ENCODE data around the gene IDH1. TPM values are rescaled to one million over a fixed set of nuclear protein-coding genes. Genes with fewer than 3 reads are reported as not detected.

IDH1 gene
- total RNA-seq, 4 donors from 2014 or later = 111 to 170 (median 125) TPM

DNA sequence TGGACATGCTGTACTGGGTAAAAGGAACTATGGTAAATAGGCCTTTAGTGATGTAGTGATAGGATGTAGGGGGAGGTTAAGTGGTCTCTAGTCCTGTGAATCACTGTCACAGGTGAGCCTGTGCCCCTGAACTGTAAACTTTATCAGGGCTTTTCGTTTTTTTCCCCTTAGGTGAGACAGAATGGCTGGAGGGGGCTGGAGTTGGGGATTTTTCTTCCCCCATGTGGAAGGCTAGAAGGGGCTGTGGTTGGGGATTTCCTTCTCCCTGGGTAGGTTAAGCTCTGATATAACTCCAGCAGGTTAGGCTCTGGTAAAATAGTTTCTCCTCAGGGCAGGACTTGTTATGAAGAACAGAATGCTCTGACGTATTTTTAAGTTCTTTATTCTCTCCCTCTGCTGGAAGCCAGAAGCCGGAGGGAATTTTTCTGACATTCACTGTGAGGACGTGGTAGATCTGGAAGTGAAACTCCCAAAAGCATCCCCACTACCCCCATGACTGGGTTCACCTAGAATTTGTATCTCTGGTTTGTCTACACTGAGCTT lies 39.7 kb upstream of the IDH1 start:
- TF ChIP-seq, protein P1, sequence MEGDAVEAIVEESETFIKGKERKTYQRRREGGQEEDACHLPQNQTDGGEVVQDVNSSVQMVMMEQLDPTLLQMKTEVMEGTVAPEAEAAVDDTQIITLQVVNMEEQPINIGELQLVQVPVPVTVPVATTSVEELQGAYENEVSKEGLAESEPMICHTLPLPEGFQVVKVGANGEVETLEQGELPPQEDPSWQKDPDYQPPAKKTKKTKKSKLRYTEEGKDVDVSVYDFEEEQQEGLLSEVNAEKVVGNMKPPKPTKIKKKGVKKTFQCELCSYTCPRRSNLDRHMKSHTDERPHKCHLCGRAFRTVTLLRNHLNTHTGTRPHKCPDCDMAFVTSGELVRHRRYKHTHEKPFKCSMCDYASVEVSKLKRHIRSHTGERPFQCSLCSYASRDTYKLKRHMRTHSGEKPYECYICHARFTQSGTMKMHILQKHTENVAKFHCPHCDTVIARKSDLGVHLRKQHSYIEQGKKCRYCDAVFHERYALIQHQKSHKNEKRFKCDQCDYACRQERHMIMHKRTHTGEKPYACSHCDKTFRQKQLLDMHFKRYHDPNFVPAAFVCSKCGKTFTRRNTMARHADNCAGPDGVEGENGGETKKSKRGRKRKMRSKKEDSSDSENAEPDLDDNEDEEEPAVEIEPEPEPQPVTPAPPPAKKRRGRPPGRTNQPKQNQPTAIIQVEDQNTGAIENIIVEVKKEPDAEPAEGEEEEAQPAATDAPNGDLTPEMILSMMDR (IDR thresholded peaks at IDR 0.05) = no peak
- DNase-seq (ENCODE audit: low spot score) (no peak), ATAC-seq (ENCODE audit: low FRiP score) (no peak)

DNA sequence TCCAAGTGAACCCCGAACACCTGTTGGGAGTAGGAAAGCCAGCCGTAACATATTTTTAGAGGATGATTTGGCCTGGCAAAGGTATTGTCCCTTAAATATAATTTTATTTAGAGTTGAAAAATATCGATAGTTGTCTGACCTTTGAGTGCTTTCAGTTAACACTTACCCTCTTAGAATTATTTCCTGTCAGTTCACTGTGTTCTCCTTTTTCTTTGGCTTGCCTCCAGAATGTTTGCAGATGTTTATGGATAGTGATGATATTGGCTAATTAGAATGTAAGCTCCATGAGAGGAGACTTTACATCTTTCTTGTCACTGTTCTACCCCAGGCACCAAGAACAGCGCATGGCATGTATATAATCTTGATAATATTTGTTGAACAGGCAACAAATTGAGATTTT lies 31.0 kb upstream of the IDH1 start:
- DNase-seq (ENCODE audit: low spot score) (no peak), ATAC-seq (ENCODE audit: low FRiP score) (no peak)
- TF ChIP-seq, protein P1 (IDR thresholded peaks at IDR 0.05) = no peak

DNA sequence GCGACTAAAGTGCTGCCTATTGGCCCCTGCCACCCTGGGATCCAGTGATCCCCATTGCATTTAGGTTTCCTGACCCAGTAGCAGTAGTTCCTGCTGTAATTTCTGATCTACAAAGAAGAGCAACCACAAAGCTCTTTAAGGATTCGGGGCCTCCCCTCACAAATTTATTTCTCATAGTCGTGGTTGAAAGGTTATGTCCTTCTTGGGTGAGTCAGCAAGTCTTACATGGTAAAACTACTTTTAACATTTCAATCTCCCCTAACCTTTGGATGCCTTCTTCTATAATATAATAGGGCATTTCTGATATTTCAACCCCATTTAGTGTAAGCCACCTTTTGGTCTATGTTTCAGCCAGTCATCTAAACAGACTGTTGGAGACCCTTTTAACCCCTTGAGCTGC lies 26.1 kb upstream of the IDH1 start:
- no peak for DNase-seq (ENCODE audit: low spot score)

DNA sequence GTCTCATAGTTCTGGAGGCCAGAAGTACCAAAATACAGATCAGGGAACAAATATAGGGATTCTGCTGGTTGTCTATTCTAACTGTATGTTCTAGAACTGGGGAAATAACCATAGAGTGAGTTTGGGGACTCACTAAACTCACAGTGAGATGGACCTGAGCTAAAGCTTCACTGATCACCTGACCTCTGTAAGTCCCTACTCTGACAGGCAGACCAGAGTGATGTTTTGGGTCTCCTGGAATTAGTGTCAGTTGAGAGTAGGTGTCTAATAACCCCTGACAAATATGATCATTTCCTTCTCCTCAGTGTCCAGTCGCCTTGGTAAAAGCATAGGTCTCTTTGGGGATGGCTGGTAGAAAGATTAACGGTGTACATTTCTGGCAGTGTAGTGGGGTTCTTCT lies 25.4 kb upstream of the IDH1 start:
- ATAC-seq (ENCODE audit: low FRiP score) (no peak), DNase-seq (ENCODE audit: low spot score) (no peak)
- TF ChIP-seq, protein P1 (IDR thresholded peaks at IDR 0.05) = no peak

More for the DNA sequence above, 26.1 kb upstream of the IDH1 start:
- TF ChIP-seq, protein P1 (IDR thresholded peaks at IDR 0.05) = no peak
- no peak for ATAC-seq (ENCODE audit: low FRiP score)

DNA sequence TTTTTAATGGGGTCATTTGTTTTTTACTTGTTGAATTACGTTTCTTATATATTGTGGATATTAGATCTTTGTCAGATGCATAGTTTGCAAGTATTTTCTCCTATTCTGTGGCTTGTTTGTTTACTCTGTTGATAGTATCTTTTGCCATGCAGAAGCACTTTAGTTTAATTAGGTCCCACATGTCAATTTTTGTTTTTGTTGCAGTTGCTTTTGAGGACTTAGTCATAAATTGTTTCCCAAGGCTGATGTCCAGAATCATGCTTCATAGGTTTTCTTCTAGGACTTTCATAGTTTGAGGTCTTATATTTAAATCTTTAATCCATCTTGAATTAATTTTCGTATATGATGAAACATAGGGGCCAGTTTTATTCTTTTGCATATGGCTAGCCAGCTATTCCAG lies 24.4 kb upstream of the IDH1 start:
- TF ChIP-seq, protein P1 (IDR thresholded peaks at IDR 0.05) = no peak
- DNase-seq (ENCODE audit: low spot score) = no peak
- ATAC-seq (ENCODE audit: low FRiP score) = no peak

DNA sequence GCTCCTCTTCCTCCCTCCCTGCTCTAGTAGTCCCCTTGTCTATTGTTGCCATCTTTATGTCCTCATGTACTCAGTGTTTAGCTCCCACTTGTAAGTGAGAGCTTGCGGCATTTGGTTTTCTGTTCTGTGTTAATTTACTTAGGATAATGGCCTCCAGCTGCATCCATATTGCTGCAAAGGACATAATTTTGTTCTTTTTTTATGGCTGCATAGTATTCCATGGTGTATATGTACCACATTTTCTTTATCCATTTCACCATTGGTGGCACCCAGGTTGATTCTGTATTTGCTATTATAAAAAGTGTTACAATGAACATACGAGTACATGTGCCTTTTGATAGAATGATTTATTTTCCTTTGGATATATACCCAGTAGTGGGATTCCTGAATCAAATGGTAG lies 23.7 kb upstream of the IDH1 start:
- no peak for ATAC-seq (ENCODE audit: low FRiP score)
- no peak for DNase-seq (ENCODE audit: low spot score)

GRCh38 chr2:208274748-208275147 lies 19.9 kb upstream of the IDH1 start:
- ATAC-seq (ENCODE audit: low FRiP score) (no peak), DNase-seq (ENCODE audit: low spot score) (no peak)
- TF ChIP-seq, protein P1 (IDR thresholded peaks at IDR 0.05) = no peak

More for the DNA sequence above, 23.7 kb upstream of the IDH1 start:
- TF ChIP-seq, protein P1 (IDR thresholded peaks at IDR 0.05) = no peak

Measured in omental fat pad (tissue), 4 donors.